Measurements from ENCODE around the gene CACNG6. TPM values are rescaled to one million over a fixed set of nuclear protein-coding genes. Genes with fewer than 3 reads are reported as not detected.

CACNG6 gene
- total and polyA plus RNA-seq, 2 donors (not counting 3 experiments of a cell fraction or from before 2014, with no cell fraction given), result 5.0 to 5.4 TPM

DNA sequence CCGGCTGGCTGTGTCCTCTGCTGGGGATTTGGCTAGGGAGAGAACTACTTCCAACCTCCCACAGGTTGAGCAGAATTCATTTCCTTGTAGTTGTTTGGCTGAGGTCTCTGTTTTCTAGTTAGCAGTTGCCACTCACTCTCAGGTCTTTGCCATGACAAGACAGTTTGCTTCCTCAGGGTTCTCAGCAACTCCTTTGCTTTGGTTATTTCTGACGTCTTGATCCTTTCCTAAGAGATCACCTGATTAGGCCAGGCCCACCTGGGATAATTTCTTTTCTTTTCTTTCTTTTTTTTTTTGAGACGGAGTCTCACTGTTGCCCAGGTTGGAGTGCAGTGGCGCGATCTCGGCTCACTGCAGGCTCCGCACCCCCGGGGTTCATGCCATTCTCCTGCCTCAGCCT, 38.1 kb upstream of the CACNG6 start:
- Histone ChIP-seq H3K4me3 (replicated peaks in 1 of 3; ENCODE audit: insufficient read depth in 1 of 3, low read depth in 1 of 3, low read length in 3 of 3) (no peak overlapping the region), H3K27ac (ENCODE audit: insufficient read depth, low read depth, low read length) (no peak overlapping the region), H3K36me3 (ENCODE audit: control insufficient read depth in 2 of 2, extremely low read depth in 1 of 2, insufficient read depth in 2 of 2, low read length in 2 of 2) (no peaks in the 10 kb centered on the region), H3K4me2 (ENCODE audit: insufficient read depth, low read length) (no peak overlapping the region), H3K9me1 (replicated peaks; ENCODE audit: control insufficient read depth, extremely low read depth, insufficient read depth, low read length) (no peaks in the 10 kb centered on the region), H3K79me2 (ENCODE audit: control insufficient read depth, insufficient read depth, low read length) (no peaks in the 10 kb centered on the region), H4K20me1 (replicated peaks; ENCODE audit: control insufficient read depth, extremely low read depth, insufficient read depth, low read length) (no peaks in the 10 kb centered on the region), H3K9ac (replicated peaks; ENCODE audit: extremely low read depth, insufficient read depth, low read length) (no peak overlapping the region), H3K4me1 (ENCODE audit: control insufficient read depth, extremely low read depth, insufficient read depth, low read length) (no peaks in the 10 kb centered on the region), H2AFZ (ENCODE audit: low read depth, low read length) (no peak overlapping the region), H3K27me3 (ENCODE audit: control insufficient read depth in 2 of 2, insufficient read depth in 2 of 2, low read length in 2 of 2) (peaks cover 15 to 17% of the 10 kb centered on the region in 2 experiments), H3K9me3 (replicated peaks; ENCODE audit: control insufficient read depth, insufficient read depth, low read length) (no peaks in the 10 kb centered on the region)
- dilution Hi-C loops (cut with MboI; ENCODE audit: extremely low pct_ligation_motif_present, low sequenced_read_pairs), result no loop called here
- POLR2A ChIA-PET, result no interaction called here
- no peak for DNase-seq (ENCODE audit: low read depth, low spot score)
- TF ChIP-seq, protein P1, sequence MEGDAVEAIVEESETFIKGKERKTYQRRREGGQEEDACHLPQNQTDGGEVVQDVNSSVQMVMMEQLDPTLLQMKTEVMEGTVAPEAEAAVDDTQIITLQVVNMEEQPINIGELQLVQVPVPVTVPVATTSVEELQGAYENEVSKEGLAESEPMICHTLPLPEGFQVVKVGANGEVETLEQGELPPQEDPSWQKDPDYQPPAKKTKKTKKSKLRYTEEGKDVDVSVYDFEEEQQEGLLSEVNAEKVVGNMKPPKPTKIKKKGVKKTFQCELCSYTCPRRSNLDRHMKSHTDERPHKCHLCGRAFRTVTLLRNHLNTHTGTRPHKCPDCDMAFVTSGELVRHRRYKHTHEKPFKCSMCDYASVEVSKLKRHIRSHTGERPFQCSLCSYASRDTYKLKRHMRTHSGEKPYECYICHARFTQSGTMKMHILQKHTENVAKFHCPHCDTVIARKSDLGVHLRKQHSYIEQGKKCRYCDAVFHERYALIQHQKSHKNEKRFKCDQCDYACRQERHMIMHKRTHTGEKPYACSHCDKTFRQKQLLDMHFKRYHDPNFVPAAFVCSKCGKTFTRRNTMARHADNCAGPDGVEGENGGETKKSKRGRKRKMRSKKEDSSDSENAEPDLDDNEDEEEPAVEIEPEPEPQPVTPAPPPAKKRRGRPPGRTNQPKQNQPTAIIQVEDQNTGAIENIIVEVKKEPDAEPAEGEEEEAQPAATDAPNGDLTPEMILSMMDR (IDR thresholded peaks at IDR 0.05; ENCODE audit: extremely low read depth in 1 of 2, insufficient read depth in 1 of 2, low read depth in 1 of 2, low read length in 2 of 2), result no peak
- no peak for TF ChIP-seq JUN (IDR thresholded peaks at IDR 0.05; ENCODE audit: borderline replicate concordance, insufficient read depth, insufficient read length, low read depth)
- TF ChIP-seq, protein P2, sequence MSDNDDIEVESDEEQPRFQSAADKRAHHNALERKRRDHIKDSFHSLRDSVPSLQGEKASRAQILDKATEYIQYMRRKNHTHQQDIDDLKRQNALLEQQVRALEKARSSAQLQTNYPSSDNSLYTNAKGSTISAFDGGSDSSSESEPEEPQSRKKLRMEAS (IDR thresholded peaks at IDR 0.05; ENCODE audit: insufficient read depth, insufficient read length), result no peak
- no peak for TF ChIP-seq MYC (IDR thresholded peaks at IDR 0.05; ENCODE audit: low read depth, low read length)
- TF ChIP-seq POLR2A (IDR thresholded peaks at IDR 0.05; ENCODE audit: low read depth, low read length), result no peak
- no peak for TF ChIP-seq EZH2 (IDR thresholded peaks at IDR 0.05; ENCODE audit: borderline replicate concordance, low read depth, low read length, severe bottlenecking)
- no peak for TF ChIP-seq FOS (IDR thresholded peaks at IDR 0.05; ENCODE audit: borderline replicate concordance, insufficient read depth, low read length)
- no peak for TF ChIP-seq GATA2 (IDR thresholded peaks at IDR 0.05; ENCODE audit: insufficient read depth, insufficient read length, low read depth, low read length)
- TF ChIP-seq POLR2AphosphoS5 (IDR thresholded peaks at IDR 0.05; ENCODE audit: insufficient read depth, low read depth, low read length), result no peak
- no peak for FAIRE-seq
- CTCF ChIA-PET, result interaction anchor here (0.8 kb wide), 1 partner anchor 76 kb away, joined by 3 read pairs; no protein-coding TSS in a partner anchor
- no TSS peak for BruUV-seq (replicated peaks)
- intact Hi-C loops (cut with micrococcal nuclease), result no loop called here

Measured in endothelial cell of umbilical vein (primary cell).